Heart right ventricle (tissue), 16 donors: ENCODE measurements around the gene MTX2. TPM values are rescaled to one million over a fixed set of nuclear protein-coding genes. Genes with fewer than 3 reads are reported as not detected.

ENCODE experiments used
- ATAC-seq, 8 donors: fragments of 200-7000 bp; cut with Tn5 transposase; one replicate each; pipeline ENCODE4 v1.9.1; 2020; ENCODE audit warnings: mild to moderate bottlenecking in 8 of 8, moderate library complexity in 8 of 8, moderate number of reproducible peaks in 1 of 8
- DNase-seq, 2 donors: peaks; one replicate each; pipeline ENCODE4 v3.0.0-alpha.2; 2020
- H3K27ac ChIP-seq, 10 donors: fragments of 200-600 bp; sonication (generic) in 2 of 10; one replicate each; pipeline versions ENCODE4 v1.5.0 to v1.8.0; 2020 to 2022; ENCODE audit warnings: mild to moderate bottlenecking in 3 of 10
- H3K27me3 ChIP-seq, 7 donors: fragments of 200-600 bp; one replicate each; pipeline ENCODE4 v1.8.0; 2021 to 2022; ENCODE audit warnings: mild to moderate bottlenecking in 2 of 7
- H3K36me3 ChIP-seq, 9 donors: fragments of 200-600 bp; sonication (generic) in 1 of 9; one replicate each; pipeline versions ENCODE4 v1.5.0 to v1.8.0; 2020 to 2022; ENCODE audit warnings: mild to moderate bottlenecking in 2 of 9
- H3K4me1 ChIP-seq, 9 donors: fragments of 200-600 bp; sonication (generic) in 1 of 9; one replicate each; pipeline versions ENCODE4 v1.5.0 to v1.8.0; 2020 to 2022; ENCODE audit warnings: mild to moderate bottlenecking in 4 of 9
- H3K4me3 ChIP-seq, 10 donors: fragments of 200-600 bp; sonication (generic) in 2 of 10; one replicate each; pipeline versions ENCODE4 v1.5.0 to v1.8.0; 2020 to 2022; ENCODE audit warnings: mild to moderate bottlenecking in 7 of 10, moderate library complexity in 2 of 10
- H3K9me3 ChIP-seq, 11 donors: fragments of 200-600 bp in 10 of 11; sonication (generic) in 2 of 11; one replicate each; pipeline versions ENCODE4 v1.5.0 to v1.8.0; 2013 to 2022; ENCODE audit warnings: mild to moderate bottlenecking in 2 of 11, control low read depth in 1 of 11, moderate library complexity in 1 of 11
- CTCF ChIP-seq, 9 donors: fragments of 200-600 bp; sonication (generic) in 2 of 9; IDR thresholded peaks; one replicate each; pipeline versions ENCODE4 v1.5.0 to v1.8.0; 2021 to 2022; ENCODE audit warnings: antibody characterized with exemption in 9 of 9, mild to moderate bottlenecking in 5 of 9, moderate library complexity in 1 of 9
- WGBS, 2 donors: extraction: QIAGEN DNeasy Blood & Tissue Kit; methylation state at CpG; one replicate each; pipeline ENCODE4 v1.1.7; 2013; ENCODE audit warnings: inconsistent platforms in 1 of 2; 5-methylcytosine and 5-hydroxymethylcytosine counted together
- intact Hi-C, 10 donors: fragments of 100-400 bp; cut with DNase I; formaldehyde crosslinking; loops; one replicate each; pipeline versions ENCODE4 v1.11.1 to v1.14.2; 2022
- polyA plus RNA-seq, 2 donors: library from polyadenylated mRNA; stranded (reverse); fragments of 200-250 nt; gene quantifications; one replicate each; pipeline ENCODE4 v1.2.3, GENCODE V29; 2013
- total RNA-seq, 10 donors: library from RNA; stranded (reverse); fragmentation: NEBNext Ultra II Directional in 3 of 10; extraction: Animal tissue kit (Norgen Biotek cat#: 25700) in 3 of 10; gene quantifications; one replicate each; pipeline versions ENCODE4 v1.2.1 to v1.2.4, GENCODE V29; 2021 to 2023
- donor health status: Arrhythmogenic right ventricular cardiomyopathy.
- donor health status: ischemic (EF 13 %, LVEDD 7.1; RV severe dilation, severe dysfunction).
- donor health status: healthy with polysubstance abuse.
- donor health status: DM: no; HTN: yes; CAD: no.
- donor health status: DM: no; HTN: no; CAD: no.
- donor health status: ischemic (EF 25% LVEDD 6.9; RV normal size, moderate dysfunction).
- donor health status: ischemic (EF 25% LVEDD 5.7; RV mildly dilated, moderate dysfunction).
- donor health status: healthy.
- donor health status: DM: yes; HTN: yes; CAD: no.
- donor health status: Ischemic cardiomyopathy.
- donor health status: ischemic (EF 35%, LVEDD 5.7; RV mildly dilated, moderate dysfunction).
- donor health status: nonischemic (EF 11% LVEDD 7.7; RV severe dilation, severe dysfunction).
- donor health status: DM: yes; HTN: yes; CAD: no.
- donor health status: PGD.
- donor health status: ischemic (EF 29% LVEDD 5.4; RV normal size, mild dysfunction).
- donor health status: nonischemic (EF 23%, LVEDD 6.1; RV moderate dilation, normal function).

Gene MTX2
- total and polyA plus RNA-seq, 12 donors, result 37.3 to 65.2 (median 48.8) TPM

GRCh38 chr2:176385838-176386237, 116.6 kb downstream of the MTX2 start:
- Histone ChIP-seq H3K27ac (no peak overlapping the region), H3K4me1 (peaks cover 0 to 10% (median 0%) of the 10 kb centered on the region in 9 donors), H3K4me3 (no peak overlapping the region), H3K36me3 (no peaks in the 10 kb centered on the region), H3K27me3 (peaks cover 0 to 6% (median 0%) of the 10 kb centered on the region in 7 donors), H3K9me3 (no peaks in the 10 kb centered on the region)
- ATAC-seq (no peak), DNase-seq (no peak)
- 44 to 46% methylated on average over 2 of the region's 2 CpGs for WGBS, 2 donors
- intact Hi-C loops, result no loop called here
- no peak for TF ChIP-seq CTCF (IDR thresholded peaks at IDR 0.05)

Other genes with a start within 250 kb of the MTX2 start
- not detected for gene EVX2, start 185.5 kb upstream of the MTX2 start, total RNA-seq
- not detected for gene EVX2, start 185.5 kb upstream of the MTX2 start, polyA plus RNA-seq
- not detected for gene HOXD13, start 176.7 kb upstream of the MTX2 start, total RNA-seq
- gene HOXD13, start 176.7 kb upstream of the MTX2 start, polyA plus RNA-seq, result not detected
- gene HOXD12, start 169.6 kb upstream of the MTX2 start, total RNA-seq, result not detected
- not detected for gene HOXD12, start 169.6 kb upstream of the MTX2 start, polyA plus RNA-seq
- gene HOXD11, start 162.2 kb upstream of the MTX2 start, total RNA-seq, result not detected
- gene HOXD11, start 162.2 kb upstream of the MTX2 start, polyA plus RNA-seq, result not detected
- not detected for gene HOXD10, start 152.7 kb upstream of the MTX2 start, total RNA-seq
- gene HOXD10, start 152.7 kb upstream of the MTX2 start, polyA plus RNA-seq, result not detected
- under 1 TPM in 2 of 10 donors, not detected in 8; 0.15 to 0.29 TPM for gene HOXD9, start 146.7 kb upstream of the MTX2 start, total RNA-seq
- under 1 TPM; 0.16 to 0.29 TPM for gene HOXD9, start 146.7 kb upstream of the MTX2 start, polyA plus RNA-seq
- gene HOXD8, start 139.7 kb upstream of the MTX2 start, total RNA-seq, result 1 to 10 TPM in 1 of 10 donors, under 1 TPM in 7, not detected in 2; 0.26 to 1.5 (median 0.42) TPM
- gene HOXD8, start 139.7 kb upstream of the MTX2 start, polyA plus RNA-seq, result under 1 TPM; 0.35 to 0.59 TPM
- under 1 TPM in 8 of 10 donors, not detected in 2; 0.21 to 0.69 (median 0.40) TPM for gene HOXD4, start 117.9 kb upstream of the MTX2 start, total RNA-seq
- 1 to 10 TPM in 1 of 2 donors, under 1 TPM in 1; 0.13 to 1.6 TPM for gene HOXD4, start 117.9 kb upstream of the MTX2 start, polyA plus RNA-seq
- gene HOXD3, start 112.1 kb upstream of the MTX2 start, total RNA-seq, result 1 to 10 TPM in 1 of 10 donors, under 1 TPM in 4, not detected in 5; 0.17 to 1.1 (median 0.28) TPM
- gene HOXD3, start 112.1 kb upstream of the MTX2 start, polyA plus RNA-seq, result under 1 TPM; 0.10 to 0.15 TPM
- gene HOXD1, start 80.8 kb upstream of the MTX2 start, total RNA-seq, result under 1 TPM in 2 of 10 donors, not detected in 8; 0.19 to 0.23 TPM
- under 1 TPM; 0.03 to 0.15 TPM for gene HOXD1, start 80.8 kb upstream of the MTX2 start, polyA plus RNA-seq